HPDE6-E6E7 (cell line): ENCODE results near the gene YY1.
"Not testable (repeated sequence)": the region's sequence is repeated elsewhere in the genome, so short reads cannot be mapped to it uniquely, and the experiment has no call there.

Source experiments
- DNase-seq: peaks from one replicate; pipeline ENCODE4 v3.0.0; 2011; ENCODE audit warnings: missing footprints; ENCODE audit errors: extremely low spot score

The YY1 gene

DNA sequence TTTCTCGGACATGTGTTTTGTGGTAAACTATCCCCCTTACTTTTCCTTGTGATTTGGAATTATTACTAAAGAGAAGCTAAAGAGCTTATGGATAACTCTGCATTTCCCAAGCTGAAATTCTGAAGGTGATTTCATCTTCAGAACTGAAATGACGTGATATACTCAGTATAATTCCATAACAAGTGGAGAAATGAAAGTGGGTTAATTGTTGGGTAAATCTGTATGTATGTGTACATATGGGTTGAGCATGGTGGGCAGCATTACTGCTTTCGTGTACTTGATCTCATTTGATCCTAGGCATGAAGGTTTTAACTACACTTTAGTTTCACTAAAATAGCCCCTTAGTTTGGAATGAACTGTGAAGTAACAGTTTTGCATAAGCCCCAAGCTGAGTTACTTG, 4.1 kb downstream of the YY1 start:
- no peak for DNase-seq

DNA sequence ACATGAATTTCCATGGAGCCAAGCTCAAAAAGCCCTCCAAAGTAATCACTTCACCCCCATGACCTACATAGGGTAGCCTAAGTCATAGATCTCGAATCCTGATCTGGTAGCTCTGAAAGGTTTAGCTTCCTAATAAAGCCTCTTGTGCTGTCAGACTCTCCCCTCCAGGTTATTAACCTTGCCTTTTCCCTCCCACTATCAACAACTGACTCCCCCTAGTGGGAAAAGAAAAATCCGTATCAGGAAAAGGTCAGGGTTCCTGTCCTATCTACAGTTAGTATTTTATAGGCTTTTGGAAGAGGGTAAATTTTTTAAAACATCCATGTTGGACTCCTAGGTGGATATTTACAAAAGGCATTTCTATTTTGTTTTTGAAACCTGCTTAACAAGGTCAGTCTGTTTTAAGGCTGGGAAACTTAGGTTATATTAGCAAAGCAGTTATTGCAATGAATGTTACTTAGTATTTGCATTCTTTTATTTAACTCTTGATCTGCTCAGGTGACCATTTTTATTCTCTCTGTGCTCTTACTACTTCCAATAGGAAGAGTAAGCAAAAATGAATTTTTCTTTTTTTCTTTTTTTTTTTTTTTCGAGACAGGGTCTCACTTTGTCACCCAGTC, 8.0 kb downstream of the YY1 start:
- peak; percentile 55 for DNase-seq

DNA sequence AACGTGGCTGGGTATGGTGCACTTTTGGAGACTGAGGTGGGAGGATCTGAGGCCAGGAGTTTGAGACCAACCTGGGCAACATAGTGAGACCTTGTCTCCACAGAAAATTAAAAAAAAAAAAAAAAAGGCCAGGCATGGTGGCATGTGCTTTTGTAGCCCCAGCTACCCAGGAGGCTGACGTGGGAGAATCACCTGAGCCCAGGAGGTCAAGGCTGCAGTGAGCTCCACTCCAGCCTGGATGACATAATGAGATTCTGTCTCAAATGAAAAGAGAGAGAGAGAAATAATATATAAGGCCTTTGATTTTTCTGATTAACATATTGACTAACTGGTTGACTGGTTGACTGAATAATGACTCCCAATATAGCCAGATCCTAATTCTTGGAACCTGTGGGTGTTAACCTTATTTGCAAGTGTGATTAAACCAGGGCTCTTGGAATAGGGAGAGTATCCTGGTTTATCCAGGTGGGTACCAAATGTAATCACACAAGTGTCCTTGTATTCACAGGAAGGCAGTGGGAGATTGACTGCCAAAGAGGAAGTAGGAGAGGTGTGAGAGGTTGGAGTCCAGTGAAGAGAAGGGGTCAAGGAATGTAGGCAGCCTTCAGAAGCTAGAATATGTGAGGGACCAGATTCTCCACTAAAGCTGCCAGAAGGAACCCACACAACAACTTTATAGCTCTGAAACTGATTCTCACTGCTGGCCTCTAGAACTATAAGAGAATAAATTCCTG, 12.0 kb downstream of the YY1 start:
- DNase-seq: no peak

DNA sequence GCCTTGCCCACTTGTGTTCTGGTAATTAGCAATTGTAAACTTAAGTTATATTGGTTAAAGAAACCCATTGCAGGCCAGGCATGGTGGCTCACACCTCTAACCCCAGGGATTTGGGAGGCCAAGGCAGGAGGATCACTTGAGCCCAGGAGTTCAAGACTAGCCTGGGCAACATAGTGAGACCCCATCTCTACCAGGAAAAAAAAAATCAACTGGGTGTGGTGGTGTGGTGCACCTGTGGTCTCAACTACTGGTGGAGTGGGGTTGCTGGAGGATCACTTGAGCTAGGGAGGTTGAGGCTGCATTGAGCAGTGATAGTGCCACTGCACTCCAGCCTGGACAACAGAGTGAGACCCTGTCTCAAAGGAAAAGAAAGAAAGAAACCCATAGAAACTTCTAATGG, 13.7 kb downstream of the YY1 start:
- DNase-seq: no peak

DNA sequence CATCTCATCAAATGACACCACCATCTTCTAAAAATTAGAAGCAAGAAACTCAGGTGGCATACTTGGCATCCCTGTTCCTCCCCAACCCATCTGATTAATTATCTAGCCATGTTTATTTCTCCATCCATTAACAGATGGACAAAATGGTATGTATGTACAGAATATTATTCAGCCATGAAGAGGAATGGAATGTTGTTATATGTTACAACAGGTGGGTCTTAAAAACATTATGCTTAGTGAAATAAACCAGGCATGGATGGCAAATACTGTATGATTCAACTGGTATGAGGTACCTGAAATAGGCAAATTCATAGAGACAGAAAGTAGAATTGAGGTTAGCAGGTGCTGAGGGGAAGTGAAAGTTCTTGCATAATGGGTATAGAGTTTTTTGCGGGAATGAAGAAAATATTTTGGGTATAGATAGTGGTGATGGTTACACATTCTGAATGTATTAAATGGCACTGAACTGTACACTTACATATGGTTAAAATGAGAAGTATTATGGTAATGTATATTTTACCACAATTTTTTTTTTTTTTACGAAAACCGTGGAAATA, 17.5 kb downstream of the YY1 start:
- no peak for DNase-seq

DNA sequence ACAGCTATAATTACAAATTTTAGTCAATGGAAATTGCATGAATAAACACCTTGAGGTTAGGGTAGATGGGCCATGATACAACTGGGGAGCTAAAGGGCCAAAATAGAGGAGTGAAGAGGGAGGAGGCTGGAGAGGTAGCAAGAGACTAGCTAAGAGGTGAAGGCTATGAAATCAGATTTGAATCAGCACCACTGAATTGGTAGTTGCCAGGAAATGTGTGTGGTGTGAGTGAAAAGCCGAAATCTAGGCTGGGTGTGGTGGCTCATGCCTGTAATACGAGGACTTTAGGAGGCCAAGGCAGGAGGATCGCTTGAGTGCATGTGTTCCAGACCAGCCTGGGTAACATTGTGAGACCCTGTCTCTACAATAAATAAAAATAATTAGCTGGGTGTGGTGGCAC, 22.7 kb downstream of the YY1 start:
- no peak for DNase-seq

DNA sequence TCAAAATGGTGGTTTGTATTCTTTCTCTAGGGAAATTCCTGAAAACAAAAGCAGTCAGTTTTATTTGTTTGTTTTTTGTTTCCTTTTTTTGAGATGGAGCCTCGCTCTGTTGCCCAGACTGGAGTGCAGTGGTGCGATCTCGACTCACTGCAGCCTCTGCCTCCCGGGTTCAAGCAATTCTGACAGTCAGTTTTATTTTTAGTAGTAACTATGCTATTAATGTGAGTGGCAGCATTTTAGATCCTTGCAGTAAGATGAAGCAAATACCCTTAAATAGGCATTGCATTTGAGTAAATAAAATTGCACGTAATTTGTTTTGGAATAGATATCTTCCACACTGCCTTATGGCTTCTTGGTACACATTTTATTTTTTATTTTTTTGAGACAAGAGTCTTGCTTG, 23.6 kb downstream of the YY1 start:
- no peak for DNase-seq

DNA sequence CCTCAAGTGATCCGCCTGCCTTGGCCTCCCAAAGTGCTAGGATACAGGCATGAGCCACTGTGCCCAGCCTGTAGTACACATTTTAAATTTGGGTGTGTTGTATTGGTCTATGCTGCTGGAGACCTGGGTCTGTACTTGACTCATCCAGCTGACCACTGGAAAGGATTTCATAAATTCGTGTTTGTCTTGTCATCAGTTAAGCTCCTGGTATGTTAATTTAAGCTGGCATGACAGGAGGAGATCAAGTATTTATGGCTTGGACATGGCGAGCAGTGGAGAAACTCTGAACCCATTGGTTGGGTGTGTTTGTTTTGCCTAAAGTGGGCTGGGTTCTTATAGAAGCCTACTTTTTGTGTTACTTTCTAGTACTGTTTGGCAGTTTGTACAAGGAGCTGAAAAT, 24.2 kb downstream of the YY1 start:
- DNase-seq: no peak

DNA sequence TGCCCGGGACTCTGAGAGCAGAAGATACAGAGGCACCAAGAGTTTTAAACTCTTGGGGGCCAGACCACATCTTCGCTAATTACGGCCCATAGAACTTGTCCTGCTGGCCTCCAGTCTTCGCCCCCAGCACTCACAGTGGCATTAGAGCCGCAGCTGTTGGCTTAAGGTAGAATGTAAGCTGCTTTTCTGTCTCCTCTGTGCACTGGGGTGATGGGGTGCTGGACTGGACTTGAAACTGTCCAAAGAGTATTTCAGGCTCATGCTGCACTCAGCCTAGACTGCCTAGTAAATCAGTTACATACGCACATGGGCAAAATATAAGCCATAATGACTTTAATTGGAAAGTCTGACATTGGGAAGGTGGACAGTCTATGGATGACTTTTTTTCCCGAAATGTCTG, 29.0 kb downstream of the YY1 start:
- DNase-seq: no peak

DNA sequence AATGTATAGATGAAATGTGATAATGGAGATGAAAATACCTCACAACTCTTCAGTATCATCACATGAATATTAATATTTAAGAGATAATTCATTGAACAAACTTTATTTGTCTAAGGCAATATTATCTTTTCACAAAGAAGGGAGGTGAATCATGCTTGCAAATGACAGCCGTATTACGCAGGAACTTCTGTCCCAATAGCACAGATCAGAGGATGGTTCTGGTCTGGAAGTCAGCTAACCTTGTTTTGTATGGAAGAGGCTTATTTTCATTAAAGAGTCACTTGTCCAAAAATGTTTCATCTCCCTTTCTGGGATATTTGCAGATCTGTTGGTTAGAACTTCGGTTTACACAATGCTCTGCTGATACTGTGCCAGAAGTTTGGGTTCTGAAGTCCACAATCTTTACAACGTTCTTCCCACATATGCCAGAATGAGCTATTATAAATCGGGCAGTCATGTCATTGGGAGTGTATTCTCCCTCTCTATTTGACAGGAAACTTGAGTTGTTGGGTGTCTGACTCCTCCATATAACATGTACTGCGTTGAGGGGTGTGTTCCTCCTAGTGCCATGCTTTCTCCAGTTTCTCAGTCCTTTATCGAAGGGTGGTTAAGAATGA, 29.8 kb downstream of the YY1 start:
- DNase-seq: no peak

DNA sequence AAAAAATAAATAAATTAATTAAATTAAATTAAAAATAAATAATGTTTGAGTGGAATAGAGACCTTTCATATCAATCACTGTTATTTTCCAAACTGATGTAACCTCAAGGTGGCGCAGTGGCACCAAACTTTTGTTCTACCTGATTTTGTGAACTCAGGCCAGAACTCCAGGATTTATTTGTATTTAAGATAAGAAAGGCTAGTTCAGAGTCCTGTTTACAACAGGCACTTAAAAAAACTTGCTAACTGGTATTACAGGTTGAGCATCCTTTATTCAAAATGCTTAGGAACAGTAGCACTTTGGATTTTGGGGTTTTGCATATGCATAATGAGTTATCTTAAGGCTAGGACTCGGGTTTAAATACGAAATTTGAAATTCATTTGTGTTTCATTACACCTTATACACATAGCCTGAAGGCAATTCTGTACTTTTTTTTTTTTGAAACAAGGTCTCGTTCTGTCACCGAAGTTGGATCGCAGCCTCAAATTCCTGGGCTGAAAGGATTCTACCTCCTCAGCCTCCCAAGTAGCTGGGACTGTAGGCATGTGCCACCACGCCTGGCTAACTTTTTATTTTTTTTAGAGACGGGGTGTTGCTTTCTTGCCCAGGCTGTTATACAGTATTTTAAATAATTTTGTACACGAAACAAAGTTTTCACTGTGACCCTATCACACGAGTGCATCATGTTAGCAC, 32.4 kb downstream of the YY1 start:
- no peak for DNase-seq

DNA sequence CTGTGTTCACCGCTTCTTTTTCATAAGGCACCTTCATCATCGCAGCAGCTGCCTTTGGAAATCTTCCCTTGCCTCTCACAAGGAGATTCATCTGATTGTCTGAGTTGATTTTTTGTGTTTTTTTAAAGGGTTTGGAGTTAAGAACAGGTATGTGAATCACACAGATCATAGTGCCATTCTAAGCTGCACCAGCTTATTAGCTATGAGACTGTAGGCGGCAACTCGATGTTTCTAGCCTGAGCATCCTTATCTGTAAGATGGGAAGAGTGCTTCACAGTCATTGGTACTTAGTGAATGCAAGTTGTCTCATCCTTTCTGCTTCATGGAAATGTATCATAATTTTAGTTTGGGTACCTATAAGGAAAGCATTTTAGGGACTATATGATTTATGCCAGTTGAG, 35.3 kb downstream of the YY1 start:
- DNase-seq: no peak

DNA sequence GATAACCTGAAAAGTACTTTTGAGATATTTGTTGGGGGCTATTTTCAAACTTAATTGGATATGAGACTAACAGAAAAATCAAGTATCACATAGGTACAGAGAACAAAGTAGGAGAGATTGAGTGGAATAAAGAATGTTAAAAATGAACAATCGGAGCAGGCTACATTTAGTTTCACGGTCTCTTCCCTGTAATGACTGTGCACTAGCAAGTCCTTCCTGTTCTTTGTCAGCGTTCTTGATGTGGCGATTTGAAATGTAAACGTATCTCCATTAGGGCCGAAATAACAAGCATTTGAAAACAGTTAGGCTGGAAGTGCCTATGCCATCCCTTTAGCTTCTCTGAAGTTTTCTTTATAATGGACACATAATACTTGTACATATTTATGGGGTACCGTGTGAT, 36.3 kb downstream of the YY1 start:
- no peak for DNase-seq

DNA sequence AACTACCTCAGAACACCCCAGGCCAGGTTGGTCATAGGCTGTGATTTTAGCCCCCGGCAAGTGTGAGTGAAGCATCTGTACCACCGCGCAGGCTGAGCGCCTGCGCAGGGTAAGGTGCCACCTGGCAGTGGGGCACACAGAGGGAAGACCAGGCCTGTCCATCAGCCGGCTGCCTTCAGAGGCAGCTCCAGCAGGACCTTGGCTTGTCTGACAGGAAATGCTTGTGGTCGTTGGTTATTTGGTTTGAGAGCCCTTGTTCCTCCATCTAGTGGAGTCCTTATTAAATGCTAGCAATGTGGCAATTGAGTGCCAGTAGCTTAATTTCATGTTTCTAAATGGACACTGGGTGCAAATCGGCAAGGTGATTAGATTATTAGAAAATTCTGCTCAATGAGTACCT, 39.8 kb downstream of the YY1 start:
- no peak for DNase-seq

DNA sequence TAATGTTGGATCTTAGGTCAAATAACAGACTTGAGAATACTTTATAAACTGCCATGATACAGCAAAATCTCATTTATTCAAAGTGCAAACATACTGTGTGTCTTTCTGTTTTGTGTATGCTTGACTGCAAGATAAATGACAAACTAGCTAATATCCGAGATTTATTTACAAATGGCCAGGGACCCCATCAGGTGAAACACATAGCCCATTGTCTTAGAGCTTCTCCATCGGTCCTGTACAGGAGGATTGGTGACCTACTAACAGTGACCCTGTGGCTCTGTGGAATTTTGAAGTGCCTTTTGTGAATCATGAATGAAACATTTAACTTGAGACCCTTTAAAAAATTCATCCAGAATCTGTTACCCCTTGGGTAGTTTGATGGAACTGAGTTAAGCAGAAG, 40.2 kb downstream of the YY1 start:
- no peak for DNase-seq

DNA sequence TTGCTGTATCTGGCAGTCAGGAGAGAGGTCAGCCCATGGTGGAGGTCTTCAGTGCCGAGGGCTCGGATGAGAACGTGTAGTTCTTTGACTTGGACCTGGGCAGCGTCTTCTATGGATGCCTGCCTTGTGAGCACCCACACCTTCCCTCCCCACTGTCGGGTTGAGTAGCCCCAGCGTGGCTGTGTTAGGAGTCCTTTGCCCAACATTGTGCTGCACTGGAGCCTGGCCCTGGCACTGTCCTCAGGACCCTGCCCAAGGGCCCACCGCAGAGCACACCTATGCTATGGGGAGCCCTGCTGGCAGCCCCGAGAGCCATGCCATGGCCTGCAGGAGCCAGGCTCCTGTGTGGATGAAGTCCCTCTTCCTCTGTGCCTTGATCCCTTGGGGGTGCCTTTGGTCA, 40.6 kb downstream of the YY1 start:
- DNase-seq: no peak

DNA sequence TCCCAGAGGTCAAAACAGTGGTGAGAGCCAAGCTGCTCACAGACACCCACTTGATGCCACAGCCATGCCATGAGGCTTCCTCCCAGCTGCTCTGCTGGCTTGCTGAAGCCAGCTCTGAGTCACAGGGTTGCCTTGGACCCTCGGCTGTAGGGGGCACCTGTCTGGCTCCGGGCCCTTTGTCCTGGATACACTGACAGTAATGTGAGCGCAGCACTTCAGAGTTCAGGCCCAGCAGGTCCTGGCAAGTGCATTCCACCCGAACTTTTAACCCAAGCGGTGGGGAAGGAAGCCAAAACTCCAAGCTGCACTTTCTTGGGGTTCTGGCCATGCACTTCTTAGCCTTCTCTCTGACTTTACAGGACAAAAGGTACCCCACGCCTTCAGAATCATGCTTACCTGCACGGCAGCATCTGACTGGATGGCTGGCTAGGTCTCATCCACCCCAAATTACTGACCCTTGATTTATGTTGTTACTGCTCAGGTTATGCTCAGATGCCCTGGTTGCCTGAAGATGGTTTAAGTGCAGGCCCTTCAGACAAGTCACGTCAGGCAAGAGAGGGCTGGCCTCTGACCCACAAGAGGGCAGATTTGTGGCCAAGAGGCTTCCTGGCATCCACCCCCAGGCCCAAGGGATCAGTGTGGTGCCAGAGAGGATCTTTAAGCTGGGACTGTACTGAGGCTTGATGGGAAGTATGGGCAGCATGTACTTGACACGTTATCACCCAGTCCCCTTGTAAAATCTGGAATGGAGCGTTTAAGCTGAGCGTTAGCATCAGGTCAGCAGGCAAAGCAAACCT, 42.5 kb downstream of the YY1 start:
- DNase-seq: no peak

DNA sequence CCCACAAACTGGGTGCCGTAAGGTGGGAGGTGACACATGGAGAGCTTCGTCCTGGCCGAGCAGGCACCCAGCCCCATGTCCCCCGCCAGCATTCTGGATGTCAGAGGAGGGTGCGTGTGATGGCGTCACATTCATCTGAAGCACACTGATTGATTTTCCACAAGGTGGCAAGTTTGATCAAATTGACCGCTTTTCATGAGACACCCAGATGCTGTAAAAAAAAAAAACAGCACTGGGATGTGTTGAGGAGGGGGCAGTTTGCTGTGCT, 43.1 kb downstream of the YY1 start:
- DNase-seq: no peak

DNA sequence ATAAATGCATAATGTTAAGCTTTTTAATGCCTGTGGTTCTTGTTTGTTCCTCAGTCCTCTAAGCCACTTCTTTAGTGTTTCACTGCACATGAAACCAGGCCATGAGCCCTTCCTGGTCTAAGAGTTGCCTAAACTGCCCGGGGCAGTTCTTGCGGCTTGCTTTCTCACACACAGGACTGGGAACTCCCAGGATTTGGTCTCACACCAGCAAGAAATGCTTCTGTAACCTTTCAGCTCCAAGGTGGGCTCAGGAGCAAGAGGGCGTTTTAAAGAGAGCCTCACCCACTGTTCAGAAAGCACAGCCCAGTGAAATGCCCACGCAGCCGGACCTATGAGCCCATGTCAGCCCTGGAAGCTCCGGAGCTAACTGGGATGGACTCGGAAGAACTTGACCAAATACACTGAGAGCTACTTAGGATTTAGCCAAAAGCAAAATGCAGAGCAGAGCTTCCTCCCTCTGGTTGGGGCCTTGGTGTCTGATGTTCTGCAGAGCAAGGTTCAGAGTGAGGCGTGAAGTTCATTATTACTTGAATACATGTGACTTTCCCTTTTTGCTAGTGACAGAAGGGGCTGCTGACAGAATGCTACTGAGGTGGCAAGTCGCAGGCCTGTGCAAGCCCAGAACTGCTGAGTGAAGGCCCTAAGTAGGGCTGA, 43.9 kb downstream of the YY1 start:
- DNase-seq: peak; percentile 37

DNA sequence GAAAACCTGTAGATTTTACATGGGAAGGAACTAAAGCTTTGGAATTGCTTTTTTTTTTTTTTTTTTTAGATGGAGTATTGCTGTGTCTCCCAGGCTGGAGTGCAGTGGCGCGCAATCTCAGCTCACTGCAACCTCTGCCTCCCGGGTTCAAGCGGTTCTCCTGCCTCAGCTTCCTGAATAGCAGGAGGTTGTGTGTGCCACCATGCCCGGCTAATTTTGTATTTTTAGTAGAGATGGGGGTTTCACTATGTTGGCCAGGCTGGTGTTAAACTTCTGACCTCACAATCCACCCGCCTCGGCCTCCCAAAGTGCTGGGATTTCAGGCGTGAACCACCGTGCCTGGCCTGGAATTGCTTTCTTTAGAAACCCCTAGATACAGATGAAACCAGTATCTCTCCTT, 44.5 kb downstream of the YY1 start:
- DNase-seq: not testable (repeated sequence)
